IPS-NIHi7 (cell line): ENCODE measurements around the gene RGS17.
A peak's percentile ranks its signal among the peaks of the same experiment; 100 is the strongest.
"Not testable (repeated sequence)": the region's sequence is repeated elsewhere in the genome, so short reads cannot be mapped to it uniquely, and the experiment has no call there.

ENCODE experiments used
- DNase-seq: peaks from one replicate; pipeline ENCODE4 v3.0.0; 2012; ENCODE audit warnings: mixed read lengths; ENCODE audit errors: extremely low spot score

RGS17 gene

GRCh38 chr6:153131037-153131981, at the start of gene RGS17:
RGS17 (minus strand) TSS chr6:153131282; CDS start chr6:153044018, 87,264 bp downstream.
- DNase-seq, result peak; percentile 97

- DNase-seq, result no peak
These were observed 41.7 kb upstream of the RGS17 start for GRCh38 chr6:153172815-153173214.

- DNase-seq, result no peak
These were observed 39.4 kb upstream of the RGS17 start for GRCh38 chr6:153170511-153170910.

GRCh38 chr6:153167907-153168306, 36.8 kb upstream of the RGS17 start:
- no peak for DNase-seq

- DNase-seq, result no peak
These were observed 36.2 kb upstream of the RGS17 start for GRCh38 chr6:153167061-153167891.

- DNase-seq, result no peak
These were observed 31.6 kb upstream of the RGS17 start for GRCh38 chr6:153162646-153163045.

GRCh38 chr6:153162172-153162571, 31.1 kb upstream of the RGS17 start:
- DNase-seq, result no peak

GRCh38 chr6:153160221-153160620, 29.1 kb upstream of the RGS17 start:
- DNase-seq, result no peak

- no peak for DNase-seq
These were observed 19.8 kb upstream of the RGS17 start for GRCh38 chr6:153150752-153151440.

- DNase-seq, result no peak
These were observed 19.3 kb upstream of the RGS17 start for GRCh38 chr6:153150371-153150751.

GRCh38 chr6:153149891-153150290, 18.8 kb upstream of the RGS17 start:
- no peak for DNase-seq

GRCh38 chr6:153146413-153146812, 15.3 kb upstream of the RGS17 start:
- no peak for DNase-seq

GRCh38 chr6:153145591-153145990, 14.5 kb upstream of the RGS17 start:
- DNase-seq, result no peak

GRCh38 chr6:153143200-153143599, 12.1 kb upstream of the RGS17 start:
- no peak for DNase-seq

GRCh38 chr6:153140299-153140698, 9.2 kb upstream of the RGS17 start:
- DNase-seq, result no peak

- no peak for DNase-seq
These were observed 7.8 kb upstream of the RGS17 start for GRCh38 chr6:153138930-153139329.

- DNase-seq, result no peak
These were observed 4.6 kb upstream of the RGS17 start for GRCh38 chr6:153135681-153136080.

GRCh38 chr6:153133667-153134066, 2.6 kb upstream of the RGS17 start:
- DNase-seq, result not testable (repeated sequence)

- peak; percentile 28 for DNase-seq
These were observed 506 bp downstream of the RGS17 start for GRCh38 chr6:153130515-153131036.

- peak; percentile 20 for DNase-seq
These were observed 1.1 kb downstream of the RGS17 start for GRCh38 chr6:153129873-153130514.

- no peak for DNase-seq
These were observed 4.9 kb downstream of the RGS17 start for GRCh38 chr6:153126218-153126617.
